HG03432 (cell line): Measurements from ENCODE around the gene MAP1LC3B2.
"Not testable (repeated sequence)": the region's sequence is repeated elsewhere in the genome, so short reads cannot be mapped to it uniquely, and the experiment has no call there.

Experiments
- ATAC-seq: cut with Tn5 transposase; IDR thresholded peaks from one replicate; pipeline ENCODE4 v1.9.1; 2021; ENCODE audit warnings: mild to moderate bottlenecking, moderate library complexity; ENCODE audit not compliant: unreplicated experiment

The MAP1LC3B2 gene

GRCh38 chr12:116556964-116557698, 2.0 kb upstream of the MAP1LC3B2 start:
- no peak for ATAC-seq

GRCh38 chr12:116558280-116559161, 660 bp upstream of the MAP1LC3B2 start:
- ATAC-seq, result no peak

DNA sequence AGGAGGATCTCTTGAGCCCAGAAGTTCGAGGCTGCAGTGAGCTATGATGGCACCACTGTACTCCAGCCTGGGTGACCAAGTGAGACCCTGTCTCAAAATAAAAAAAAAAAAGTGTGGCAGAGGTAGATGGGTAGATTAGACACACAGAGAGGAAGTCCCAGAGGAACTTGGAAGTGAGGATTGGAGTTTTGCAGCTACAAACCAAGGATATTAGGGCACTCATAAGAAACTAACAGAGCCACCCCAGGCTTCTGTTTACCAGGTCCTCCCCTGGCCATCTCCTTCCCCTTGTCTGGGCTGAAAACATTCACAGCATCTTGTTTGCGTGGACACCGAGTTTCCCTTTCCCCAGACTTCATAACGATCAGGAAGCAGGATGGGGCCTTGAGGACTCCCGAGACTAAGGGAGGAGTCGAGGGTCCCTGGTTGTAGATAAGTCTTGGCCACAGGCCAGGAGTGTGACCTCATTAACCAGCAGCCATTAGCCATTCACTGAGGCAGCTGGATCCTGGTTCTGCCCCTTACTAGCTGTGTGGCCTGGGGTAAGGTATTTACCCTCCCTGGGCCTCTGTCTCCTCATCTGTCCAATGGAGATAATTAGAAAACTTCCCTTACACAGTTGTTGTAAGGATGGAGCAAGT, 2.1 kb downstream of the MAP1LC3B2 start:
- ATAC-seq, result no peak

DNA sequence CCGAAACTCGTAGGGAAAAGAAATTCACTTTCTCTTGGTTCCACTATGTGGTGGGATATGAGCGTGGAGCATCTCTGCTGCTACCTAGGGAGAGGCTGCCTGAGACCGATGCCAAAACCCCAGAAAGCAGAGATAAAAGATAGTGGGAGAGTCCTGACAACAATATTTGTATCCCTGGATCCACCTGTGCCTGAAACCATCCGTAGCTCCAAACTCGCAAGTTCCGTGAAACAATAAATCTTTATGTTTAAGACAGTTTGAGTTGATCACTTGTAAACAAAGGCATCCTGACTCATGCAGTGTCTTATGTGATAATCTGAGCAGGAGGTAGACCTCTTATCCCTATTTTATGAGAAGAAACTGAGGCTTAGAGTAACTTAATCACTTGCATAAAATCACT, 2.9 kb downstream of the MAP1LC3B2 start:
- ATAC-seq, result no peak

- ATAC-seq, result no peak
Measured at GRCh38 chr12:116563262-116563661, 4.1 kb downstream of the MAP1LC3B2 start.

DNA sequence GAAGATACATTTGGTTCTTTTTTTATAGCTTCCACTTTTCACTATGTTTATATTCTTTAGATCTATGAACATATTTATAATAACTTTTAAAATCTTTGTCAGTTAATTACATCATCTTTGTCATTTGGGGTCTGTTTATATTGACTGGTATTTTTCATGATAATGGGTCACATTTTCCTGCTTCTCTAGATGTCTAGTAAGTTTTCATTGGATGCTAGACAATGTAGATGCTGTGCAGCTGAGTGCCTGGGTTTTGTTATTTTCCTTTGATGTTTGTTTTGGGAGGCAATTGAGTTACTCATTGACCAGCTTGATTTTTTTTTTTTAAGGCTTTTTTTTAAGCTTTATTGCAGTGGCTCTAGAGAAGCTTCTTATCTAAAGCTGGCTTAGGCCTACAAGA, 4.9 kb downstream of the MAP1LC3B2 start:
- ATAC-seq, result no peak

GRCh38 chr12:116565221-116565620, 6.0 kb downstream of the MAP1LC3B2 start:
- ATAC-seq, result not testable (repeated sequence)

DNA sequence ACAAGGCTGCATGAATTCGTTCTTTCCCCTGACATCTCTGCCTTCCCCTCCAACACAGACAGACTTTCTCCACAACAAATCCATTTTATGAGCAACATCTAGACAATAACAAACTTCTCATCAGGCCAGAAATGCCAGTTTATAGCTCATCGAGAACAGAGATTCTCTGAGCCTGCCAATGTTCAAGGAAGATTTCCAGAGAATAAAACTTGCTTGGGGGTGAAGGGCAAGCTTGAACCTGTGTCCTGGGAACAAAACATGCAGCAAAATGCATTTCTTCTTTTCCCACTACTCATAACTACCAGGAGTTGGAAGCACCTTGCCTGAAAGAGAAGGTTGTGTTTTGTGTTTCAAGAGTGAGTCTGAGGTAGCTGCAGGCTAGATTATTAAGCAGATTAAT, 6.8 kb downstream of the MAP1LC3B2 start:
- no peak for ATAC-seq

DNA sequence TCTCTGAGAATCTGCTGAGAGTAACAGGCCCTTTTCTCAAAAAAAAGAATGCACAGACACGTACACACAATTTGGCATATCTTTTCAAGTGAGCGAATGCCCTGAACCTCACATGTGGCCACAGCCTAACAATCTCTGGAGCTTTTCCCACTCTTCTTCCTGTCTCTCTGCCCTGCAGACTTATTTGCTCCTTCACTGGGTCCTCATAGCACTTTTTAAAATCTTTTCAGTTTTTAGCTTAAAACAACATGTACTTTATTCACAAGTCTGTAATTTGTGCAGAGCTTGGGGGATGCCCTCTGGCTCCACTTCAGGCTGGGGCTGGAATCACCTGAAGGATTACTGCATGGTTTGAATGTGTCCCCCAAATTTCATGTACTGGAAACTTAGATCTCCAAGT, 9.0 kb downstream of the MAP1LC3B2 start:
- ATAC-seq, result no peak

- ATAC-seq, result no peak
Measured at GRCh38 chr12:116571089-116571488, 11.9 kb downstream of the MAP1LC3B2 start.

- ATAC-seq, result no peak
Measured at GRCh38 chr12:116573776-116574175, 14.6 kb downstream of the MAP1LC3B2 start.

GRCh38 chr12:116575754-116576153, 16.6 kb downstream of the MAP1LC3B2 start:
- ATAC-seq, result not testable (repeated sequence)

- ATAC-seq, result no peak
Measured at GRCh38 chr12:116577154-116577561, 18.0 kb downstream of the MAP1LC3B2 start.

DNA sequence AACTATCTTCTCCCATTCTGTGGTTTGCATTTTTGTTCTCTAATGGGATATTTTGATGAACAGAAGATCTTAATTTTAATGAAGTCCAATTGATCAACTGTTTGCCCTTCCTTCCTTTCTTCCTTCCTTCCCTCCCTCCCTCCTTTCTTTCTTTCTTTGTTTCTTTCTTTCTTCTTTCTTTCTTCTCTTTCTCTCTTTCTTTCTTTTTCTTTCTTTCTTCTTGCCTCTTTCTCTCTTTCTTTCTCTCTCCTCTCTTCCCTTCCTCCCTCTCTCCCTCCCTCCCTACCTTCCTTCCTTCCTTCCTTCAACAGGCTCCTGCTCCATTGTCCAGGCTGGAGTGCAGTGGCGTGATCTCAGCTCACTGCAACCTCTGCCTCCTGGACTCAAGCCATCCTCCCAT, 18.9 kb downstream of the MAP1LC3B2 start:
- no peak for ATAC-seq

GRCh38 chr12:116582610-116583009, 23.4 kb downstream of the MAP1LC3B2 start:
- ATAC-seq, result no peak

GRCh38 chr12:116583129-116583694, 24.0 kb downstream of the MAP1LC3B2 start:
- no peak for ATAC-seq

DNA sequence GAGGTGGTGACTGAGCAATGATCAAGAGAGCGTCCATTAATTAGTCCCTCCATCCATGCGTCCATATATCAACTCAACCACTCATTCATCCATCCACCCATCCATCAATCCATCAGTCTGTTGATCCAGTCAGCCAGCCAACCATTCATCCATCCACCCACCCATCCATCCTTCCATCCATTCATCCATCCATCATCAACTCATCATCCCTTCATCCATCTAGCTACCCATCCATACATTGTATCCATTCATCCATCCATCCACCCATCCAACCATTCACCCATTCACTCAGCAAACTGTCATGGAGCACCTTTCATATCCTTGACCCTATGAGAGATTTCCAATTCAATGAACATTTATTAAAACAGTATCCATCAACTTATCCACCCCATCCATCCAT, 28.1 kb downstream of the MAP1LC3B2 start:
- ATAC-seq, result no peak

DNA sequence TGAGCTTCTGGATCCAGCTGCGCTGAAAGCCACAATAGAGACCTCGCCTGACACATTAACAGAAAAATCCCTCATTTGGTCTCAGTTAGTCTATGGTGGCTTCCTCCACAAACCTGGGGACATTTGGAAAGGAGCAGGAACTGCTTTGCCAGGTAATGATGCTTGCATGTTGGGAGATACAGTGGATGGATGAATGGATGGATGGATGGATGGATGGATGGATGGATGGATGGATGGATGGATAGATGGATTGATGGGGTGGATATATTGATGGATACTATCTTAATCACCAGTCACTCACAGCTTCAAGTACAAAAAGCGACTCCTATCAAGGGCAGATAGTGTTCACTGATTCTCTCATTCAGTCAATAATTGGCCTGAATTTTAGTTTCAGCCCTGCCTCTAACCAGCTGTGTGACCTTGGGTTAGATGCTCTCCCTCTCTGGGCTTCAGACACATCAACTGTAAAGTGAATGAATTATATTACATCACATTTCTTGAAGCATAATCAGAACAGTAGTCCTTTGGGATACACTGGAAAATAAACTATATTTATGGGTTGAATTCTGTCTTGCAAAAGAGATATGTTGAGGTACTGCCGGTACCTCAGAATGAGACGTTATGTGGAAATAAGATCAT, 29.3 kb downstream of the MAP1LC3B2 start:
- ATAC-seq, result no peak

- ATAC-seq, result no peak
Measured at GRCh38 chr12:116589581-116589980, 30.4 kb downstream of the MAP1LC3B2 start.

DNA sequence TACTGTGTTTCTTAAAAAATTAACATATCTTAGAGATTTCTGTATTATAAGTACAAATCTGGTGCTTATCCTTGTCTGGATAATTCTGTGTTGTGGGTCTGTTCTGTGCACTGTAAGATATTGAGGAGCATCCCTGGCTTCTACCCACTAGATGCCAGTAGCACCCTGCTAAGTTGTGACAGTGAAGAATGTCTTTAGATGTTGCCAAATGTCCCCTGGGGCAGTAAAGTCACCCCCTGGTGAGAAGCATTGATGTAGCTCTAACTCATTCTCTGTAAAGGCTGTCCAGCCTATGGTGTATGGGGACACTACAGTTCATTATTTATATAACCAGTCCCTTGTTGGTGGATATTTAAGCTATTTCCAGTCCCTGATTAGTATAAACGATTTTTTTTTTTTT, 31.4 kb downstream of the MAP1LC3B2 start:
- ATAC-seq, result no peak
